NCI-H187 (cell line): Measurements from ENCODE around the gene SPATA20.
A peak's percentile ranks its signal among the peaks of the same experiment; 100 is the strongest.

Experiments
- DNase-seq, 2 experiments: peaks; one replicate each; lab custom pipeline; 2025; lab: John Stamatoyannopoulos, UW

SPATA20 gene

DNA sequence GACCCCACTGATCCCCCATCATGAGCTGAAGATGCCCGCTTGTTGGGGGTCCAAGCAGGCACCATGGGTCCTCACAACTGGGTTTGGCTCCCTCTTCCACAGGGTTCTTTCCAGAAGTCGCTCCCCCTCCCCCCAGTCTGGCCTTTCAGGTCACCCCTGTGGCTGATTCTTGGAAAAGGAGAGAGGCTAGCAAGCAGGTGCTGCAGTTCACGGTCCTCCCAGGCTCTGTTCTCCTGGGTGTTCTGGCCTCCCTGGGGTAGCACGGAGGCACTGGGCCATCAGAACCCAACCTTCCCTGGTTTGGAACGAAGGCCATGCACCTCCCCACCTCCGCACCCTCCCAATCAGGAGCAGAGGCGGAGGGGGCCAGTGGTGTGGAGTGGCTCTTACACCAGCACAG is 32.4 kb downstream of the SPATA20 start:
- DNase-seq = no peak

DNA sequence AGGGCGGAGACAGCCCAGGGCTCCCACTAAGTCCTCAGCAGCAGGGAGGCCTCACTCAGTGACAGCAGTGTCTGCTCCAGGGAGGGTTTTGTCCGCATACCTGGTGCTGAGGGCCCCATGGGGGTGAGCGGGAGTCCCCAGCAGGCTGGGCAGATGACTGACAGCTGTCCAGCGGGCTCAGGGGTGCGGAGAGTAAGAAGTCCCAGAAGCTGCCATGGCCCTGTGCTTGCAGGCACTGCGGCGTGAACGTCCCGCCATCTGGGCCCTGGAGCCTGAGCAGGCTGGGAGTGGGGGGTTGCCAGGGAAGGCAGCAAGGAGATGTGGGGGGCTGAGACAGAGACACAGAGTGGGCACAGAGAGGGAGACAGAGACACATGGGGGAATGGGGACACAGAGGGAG is 33.7 kb downstream of the SPATA20 start:
- no peak for DNase-seq

DNA sequence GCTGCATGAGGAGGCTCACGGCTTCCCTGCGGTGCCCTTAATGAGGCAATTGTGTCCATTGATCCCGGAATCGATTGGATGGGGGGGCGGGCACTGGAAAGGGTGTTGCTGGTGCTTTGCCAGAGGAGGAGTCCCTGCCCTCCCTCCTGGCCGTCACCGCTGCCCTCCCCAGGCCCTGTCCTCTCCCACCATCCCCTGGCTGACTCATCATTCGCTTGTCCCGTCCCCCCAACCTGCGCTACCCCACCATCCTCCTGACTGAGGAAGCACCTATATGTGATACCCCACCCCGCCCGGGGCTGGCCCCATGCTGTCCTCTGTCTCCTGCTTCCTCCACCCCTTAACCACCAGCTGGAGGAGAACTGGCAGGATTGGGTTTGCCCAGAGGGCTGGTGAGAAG is 34.3 kb downstream of the SPATA20 start:
- DNase-seq = no peak

DNA sequence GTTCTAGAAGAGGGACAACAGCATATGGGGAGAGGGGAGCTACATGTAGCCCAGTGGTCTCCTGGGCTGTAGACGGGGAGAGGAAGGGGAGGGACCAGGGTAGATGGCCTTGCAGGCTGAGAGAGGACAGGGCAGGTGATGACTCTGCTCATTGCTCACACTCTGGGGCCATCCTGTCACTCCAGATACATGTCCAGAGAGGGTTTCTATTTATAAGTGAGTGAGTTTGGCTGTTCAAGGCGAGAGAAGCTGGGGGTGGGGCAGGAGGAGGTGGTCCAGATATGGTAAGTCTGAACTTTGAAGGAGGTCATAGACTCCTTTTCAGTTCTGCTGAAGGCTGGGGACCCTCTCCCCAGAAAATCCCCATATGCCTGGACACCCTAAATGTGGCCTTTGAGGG is 35.8 kb downstream of the SPATA20 start:
- DNase-seq = no peak

DNA sequence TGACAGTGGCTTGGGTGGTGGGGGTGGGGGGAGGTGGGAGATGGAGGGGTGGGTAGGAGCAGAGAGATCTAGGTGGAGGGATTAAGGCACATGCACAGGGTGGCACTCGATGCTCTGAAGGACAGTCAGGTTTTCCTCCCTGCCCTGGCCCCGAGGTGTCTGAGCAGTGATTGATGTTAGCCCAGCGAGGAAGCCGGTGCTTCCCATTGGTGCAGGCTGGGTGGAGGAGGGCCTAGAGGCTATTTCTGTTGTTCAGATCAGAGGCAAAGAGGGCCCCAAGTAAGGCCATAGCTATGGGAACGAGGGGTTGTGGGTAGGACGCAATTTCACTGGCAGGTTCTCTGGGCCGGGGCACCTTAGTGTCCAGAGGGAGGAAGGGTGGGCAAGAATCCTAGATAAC is 36.7 kb downstream of the SPATA20 start:
- no peak for DNase-seq

DNA sequence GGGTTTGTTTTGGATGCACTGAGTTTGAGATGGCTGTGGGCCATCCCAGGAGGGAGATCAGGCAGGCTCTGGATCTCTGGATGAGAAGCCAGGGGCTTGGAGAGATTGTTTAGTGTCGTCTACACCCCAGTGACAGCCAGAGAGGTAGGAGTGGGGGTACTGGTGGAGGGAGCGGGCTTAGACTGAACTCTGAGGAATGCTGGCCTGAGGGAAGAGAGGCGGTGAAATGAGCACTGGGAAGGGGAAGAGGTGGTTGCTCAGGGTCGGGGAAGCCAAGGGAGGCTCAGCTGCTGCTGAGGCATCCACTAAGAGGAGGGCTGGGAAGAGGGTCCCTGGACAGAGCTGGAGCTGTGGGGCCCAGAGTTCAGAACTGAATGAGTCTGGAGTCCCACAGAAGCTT is 37.1 kb downstream of the SPATA20 start:
- no peak for DNase-seq

DNA sequence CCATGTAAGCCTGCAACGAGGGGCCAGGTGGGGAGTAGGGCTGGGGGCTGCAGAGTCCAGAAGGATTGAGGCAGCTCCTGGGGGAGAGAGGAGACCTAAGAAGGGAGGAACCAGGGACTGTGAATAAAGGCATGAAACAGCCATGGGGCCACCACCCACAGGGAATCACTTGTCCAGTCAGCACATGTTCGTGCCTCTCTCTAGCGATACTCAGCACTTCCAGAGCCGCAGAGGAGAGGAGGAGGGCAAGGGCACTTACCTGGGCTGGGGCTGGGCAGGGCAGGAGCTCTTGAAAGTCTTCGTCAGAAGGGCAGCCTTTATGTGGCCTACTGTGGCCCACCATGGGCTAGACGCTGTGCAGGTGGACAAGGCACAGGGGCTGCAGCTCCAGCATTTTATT is 37.8 kb downstream of the SPATA20 start:
- DNase-seq = no peak

DNA sequence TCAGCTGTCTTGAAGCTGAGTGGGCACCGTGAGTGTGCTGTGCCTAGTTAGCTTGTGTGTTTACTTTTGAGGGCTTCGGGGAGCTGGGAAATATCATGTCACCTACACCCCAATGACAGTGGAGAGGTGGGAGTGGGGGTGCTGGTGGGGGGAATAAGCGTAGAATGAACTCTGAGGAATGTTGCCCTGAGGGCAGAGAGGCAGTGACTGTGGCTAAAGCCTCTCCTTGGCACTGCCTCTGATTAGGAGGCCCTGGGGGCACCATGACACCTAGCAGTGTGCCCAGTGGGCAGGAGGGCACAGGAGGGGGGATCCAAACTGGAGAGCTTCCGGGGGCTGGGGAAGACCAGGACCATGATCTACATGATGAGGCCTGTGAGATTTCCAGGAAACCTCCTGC is 38.4 kb downstream of the SPATA20 start:
- DNase-seq = no peak

DNA sequence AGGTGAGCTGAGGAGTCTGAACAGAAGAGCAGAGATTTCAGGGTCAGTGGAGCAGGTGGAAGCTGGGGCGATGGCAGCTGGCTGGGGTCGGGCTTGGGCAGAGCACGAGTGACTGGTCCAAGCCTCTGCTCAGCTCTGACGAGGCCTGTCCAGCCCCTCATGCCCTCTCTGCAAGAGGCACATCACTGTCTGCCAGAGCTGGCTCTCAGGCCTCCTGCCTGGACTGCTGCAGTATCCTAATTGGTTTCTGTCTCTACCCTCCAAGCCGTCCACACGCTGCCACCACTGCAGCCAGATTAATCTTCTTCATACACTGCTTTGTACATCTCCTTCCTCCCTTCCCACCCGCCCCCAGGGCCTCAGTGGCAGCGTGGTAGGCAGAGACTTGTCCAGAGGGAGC is 38.9 kb downstream of the SPATA20 start:
- no peak for DNase-seq

DNA sequence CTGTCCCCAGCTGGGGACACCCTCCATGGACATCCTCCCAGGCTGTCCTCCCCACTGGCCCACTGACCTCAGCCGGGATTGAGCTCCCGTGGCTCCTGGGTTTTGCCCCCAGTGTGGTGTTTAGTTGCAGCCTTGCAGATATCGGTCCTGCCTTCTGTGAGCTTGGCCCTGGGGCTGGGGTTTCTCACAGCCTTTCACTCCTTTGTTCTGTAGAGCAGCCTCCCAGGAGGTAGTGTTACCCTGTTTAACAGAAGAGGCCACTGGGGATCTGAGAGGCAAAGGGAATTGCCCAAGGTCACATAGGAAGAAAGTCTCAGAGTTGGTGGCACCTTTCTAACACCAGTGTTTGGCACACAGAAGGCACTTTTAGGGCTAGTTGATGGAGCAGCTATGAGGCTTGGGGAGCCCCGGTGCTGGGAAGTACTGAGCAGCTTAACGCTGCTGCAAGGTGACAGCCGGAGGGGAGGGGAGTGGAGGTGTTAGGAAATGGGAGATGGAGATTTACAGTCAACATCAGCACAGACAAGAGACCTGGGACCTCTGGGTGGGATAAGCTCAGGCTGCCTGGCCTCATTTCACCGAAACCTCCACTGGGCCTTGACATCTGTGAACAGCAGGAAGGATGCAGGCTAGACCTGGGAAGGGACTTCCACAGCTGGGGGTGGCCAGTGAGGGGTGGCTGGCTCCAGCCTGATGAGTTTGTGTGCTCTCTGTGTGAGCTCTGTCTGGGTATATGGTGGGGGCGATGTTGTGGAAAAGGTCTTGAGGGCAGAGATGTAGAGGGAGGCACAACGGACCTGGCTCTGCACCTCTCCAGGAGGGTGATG is 39.7 kb downstream of the SPATA20 start:
- DNase-seq = no peak

DNA sequence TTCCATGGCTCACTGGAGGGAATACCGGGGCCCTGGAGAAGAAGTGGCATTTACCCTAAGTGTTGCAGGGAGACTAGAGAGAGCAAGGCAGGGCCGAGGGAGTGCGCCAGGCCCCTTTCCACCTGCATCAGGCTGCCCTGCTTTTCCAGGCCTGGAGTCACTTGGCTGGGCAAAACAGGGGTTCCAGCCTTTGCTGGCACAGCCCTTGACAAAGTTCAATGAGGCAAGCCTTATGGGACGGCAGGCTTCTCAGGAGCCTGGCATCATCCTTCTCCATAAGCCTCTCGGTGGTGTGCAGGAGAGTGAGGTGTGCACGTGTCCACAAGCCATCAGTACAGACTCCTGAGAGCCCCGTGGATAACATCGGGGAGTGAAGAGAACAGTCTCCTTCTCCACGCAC is 40.6 kb downstream of the SPATA20 start:
- DNase-seq = no peak

DNA sequence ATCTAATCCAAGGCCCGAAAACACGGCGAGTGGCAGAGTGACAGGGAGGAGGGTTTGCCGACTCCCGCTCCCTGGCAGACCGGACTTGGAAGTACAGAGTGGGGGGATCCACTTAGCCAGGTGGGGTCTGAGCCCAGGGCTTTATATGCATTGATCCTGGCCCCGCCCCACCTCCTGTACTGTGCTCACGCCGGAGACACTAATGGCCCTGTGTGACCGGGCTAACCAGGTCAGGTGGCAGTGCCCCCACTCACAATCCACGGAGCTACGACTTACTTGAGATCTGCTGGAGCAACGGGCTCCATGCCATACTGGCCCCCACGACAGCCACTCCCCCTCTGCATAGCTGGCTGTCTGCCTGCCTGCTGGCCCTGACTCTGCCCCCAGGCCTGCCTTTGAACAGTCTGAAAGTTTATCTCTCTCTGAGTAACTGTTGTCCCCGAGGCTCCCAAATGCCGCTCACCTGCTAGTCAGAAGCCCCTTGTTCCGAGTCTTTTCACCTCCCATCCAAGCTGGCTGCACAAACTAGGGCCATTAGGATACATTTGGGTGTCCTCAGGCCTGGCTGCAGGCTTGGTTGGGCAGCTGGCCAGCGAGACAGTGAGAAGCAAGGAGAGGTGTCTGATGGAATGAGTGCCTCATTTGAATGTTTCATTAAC is 41.5 kb downstream of the SPATA20 start:
- no peak for DNase-seq

DNA sequence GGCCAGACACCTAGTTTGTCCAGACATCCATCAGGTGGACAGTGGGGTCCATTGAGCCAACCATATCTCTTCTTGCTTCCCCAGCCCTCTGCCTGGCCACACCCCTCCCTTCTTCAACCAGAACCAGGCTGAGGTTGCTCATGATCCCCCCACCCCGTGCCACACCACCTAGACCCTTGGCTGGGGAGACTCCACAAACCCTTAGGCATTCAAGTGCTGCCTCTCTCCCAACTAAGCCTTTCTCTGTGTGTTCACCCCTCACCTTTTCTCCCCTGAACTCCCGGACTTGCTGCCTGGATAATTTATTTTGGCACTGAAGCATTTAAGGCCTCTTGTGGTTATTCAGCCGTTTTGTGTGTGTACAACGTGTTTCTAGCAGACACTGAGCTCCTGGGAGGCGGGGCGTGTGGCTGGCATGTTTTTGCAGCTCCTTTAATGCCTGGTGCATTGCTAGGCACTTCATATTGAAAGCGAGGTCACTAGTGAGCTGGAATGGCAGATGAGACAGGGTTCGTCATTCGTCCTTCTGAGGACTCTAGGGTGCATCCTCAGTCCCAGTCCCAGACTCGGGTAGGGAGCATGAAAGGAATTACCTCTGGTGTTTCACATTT is 42.2 kb downstream of the SPATA20 start:
- DNase-seq = peak; percentile 28 to 75

DNA sequence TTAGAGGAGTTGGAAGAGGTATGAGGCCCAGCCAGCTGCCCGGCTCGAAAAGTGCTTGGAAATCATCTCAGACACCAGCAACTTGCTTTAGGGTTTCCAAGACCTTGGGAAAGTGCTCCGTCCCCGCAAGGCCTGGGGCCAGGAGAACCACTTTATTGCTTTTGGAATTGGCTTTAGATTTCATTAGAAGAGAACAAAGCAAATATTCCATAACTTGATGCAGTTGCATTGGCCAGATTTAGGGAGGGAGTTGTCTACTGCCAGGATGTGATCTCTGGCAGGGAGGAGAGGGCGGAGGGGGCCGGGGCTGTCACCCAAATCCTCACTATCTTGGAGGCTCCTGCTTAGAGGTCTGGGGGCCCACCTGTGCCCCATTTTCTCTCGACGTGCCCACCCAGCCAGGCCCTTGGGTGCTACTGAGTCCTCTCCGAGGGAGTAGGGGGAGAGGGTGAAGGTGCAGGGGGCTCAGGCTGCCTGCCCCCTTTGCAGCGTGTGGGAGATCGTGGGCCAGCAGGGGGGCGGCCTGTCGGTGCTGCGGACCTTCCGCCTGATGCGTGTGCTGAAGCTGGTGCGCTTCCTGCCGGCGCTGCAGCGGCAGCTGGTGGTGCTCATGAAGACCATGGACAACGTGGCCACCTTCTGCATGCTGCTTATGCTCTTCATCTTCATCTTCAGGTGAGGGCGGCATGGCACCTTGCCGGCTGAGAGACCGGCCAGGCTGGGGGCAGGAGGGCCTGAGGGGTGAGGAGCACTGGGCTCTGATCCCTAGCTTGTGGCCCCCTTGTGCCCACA is 44.2 kb downstream of the SPATA20 start:
- DNase-seq = no peak

DNA sequence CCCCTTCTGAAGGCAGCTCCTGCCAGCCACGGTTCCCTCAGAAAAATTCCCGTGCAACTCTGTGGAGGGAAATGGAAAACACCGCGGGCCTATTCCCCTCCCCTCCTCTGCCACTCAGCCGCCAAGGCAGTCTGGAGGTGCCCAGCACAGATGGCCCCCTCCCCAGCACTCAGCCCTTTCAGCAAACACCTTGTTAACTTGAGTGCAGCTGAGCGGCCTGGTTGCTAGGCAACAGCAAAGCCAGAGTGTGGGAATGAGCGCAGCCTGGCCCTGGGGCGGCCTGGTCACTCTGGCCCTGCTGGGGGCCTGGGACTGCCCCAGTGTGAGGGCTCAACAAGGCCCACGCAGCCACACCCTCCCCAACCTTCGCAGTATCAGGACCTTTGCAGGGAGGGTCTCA is 46.3 kb downstream of the SPATA20 start:
- DNase-seq = peak; percentile 12 to 84

DNA sequence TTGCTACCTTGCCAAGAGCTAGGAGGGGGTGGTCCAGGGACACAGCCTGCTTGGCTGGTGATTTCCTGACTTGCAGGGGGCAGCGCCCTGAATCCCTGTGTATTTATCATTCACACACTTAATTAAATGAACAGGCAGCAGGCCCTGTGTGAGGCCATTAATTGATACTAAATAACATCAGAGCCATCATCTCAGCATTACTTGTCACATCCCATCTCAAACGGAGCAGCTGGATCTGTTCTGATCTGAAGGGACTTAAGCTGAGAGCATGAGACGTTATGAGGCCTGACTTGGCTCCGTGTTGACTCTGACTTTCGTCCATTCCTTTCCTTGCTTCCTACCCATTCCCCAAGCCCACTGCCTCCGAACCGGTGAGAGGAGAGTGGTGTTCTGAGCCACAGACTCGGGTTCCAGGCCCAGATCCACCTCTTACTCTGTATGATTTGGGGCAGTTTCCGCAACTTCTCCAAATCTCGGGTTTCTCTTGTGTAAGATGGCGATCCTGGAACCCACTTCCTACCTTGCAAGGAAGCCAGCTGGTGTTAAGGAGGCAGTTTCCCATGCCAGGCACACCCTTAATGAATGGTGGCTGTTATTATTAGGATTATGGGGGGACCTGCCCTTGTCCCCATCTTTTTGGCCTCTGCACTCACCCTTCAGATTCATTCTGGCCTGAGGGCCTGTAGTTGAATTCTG is 47.3 kb downstream of the SPATA20 start:
- no peak for DNase-seq

DNA sequence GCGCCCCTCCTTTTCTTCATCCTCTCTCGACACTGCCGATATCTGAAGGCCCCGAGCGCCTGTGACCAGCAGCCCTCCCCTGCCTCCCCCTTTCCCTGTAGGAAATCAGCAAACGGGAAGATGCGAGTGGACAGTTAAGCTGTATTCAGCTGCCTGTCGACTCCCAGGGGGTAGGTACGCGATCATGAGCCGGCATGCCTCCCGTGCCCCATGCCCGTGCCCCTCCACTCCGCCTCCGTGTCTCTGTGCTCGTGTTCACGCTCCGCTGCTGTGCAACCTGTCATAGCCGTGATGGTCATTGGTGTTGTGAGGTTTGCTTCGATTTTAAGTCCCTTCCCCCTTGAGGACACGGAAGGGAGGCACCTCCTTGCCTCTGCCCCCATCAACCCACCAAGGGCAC is 47.9 kb downstream of the SPATA20 start:
- no peak for DNase-seq

DNA sequence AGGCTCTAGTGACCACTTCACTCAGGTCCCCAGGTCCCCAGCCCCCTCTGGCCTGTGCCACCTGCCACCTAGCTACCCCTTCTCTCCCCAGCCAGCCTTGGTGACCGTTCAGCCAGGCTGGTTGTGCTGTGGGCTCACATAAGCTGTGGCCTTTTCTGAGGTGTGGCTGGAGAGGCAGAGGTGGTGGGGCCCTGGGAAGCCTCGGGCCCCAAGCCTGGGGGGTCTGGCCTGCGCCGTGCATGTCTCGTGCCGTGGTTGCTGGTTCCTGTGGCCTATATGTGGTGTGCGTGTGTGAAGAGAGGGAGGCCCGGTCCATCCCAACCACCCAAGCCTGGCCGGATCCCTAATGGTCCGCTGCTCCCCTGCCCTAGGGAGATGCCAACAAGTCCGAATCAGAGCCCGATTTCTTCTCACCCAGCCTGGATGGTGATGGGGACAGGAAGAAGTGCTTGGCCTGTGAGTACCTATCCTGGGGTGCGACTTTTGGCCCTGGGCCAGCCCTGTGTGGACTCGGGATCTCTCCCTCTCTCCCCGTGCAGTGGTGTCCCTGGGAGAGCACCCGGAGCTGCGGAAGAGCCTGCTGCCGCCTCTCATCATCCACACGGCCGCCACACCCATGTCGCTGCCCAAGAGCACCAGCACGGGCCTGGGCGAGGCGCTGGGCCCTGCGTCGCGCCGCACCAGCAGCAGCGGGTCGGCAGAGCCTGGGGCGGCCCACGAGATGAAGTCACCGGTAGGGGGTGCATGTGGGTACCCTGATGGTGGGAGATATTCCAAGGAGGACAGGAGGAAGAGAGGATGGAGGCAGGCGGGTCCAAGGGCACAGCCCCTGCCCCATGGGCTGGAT is 49.4 kb downstream of the SPATA20 start:
- no peak for DNase-seq

DNA sequence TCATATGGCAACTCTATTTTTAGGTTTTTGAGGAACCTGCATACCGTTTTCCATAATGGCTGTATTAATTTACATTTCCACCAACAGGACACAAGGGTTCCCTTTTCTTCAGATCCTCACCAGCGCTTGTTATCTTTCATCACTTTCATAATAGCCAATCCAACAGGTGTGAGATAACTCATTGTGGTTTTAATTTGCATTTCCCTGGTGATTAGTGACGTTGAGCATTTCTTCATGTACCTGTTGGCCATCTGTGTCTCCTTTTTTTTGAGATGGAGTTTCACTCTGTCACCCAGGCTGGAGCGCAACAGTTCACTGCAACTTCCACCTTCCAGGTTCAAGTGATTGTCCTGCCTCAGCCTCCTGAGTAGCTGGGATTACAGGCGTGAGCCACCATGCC is 51.5 kb downstream of the SPATA20 start:
- no peak for DNase-seq

DNA sequence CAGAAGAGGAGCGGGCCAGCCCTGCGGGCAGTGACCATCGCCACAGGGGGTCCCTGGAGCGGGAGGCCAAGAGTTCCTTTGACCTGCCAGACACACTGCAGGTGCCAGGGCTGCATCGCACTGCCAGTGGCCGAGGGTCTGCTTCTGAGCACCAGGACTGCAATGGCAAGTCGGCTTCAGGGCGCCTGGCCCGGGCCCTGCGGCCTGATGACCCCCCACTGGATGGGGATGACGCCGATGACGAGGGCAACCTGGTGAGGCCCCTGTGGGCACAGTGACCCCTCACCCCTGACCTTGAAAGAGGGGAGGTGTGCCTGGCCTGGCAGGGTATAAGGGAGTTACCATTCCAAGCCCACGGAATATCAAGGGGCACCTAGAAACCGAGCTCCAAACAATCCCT is 52.6 kb downstream of the SPATA20 start:
- DNase-seq = no peak

DNA sequence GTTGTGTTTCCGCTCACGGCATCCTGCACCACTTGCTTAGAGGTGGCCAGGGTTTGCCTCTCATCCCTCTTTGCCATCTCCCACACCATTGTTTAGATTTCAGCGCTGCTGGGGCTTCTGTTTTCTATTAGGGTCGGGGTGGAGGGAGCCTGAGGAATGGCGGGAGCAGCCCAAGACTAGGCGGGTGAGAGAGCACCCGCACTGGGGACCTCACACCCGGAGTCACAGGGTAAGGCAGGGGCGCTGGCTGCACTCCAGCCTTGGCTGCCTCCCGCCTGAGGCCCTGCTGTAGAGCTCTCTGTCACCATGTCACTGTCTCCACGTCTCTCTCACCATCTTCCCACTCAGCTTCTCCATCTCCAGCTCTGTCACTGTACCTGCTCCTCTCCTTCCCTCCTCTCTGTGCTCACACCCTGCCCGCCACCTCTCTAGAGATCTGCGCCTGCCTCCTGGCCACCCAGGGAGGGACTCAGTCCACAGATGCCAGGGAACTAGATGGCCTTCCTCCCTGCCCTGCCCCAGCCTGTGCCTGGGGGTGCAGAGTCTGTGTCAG is 54.9 kb downstream of the SPATA20 start:
- DNase-seq = no peak
